IPS-18a (cell line): ENCODE measurements around the gene NAA10.
"Not testable (repeated sequence)": the region's sequence is repeated elsewhere in the genome, so short reads cannot be mapped to it uniquely, and the experiment has no call there.

ENCODE experiments used
- H3K27ac ChIP-seq: one replicate; pipeline ENCODE4 v1.5.1; 2013; ENCODE audit warnings: low read length
- H3K27me3 ChIP-seq: one replicate; pipeline ENCODE4 v1.6.1; 2013; ENCODE audit warnings: mild to moderate bottlenecking, low read length; ENCODE audit not compliant: control insufficient read depth, insufficient read depth
- H3K36me3 ChIP-seq: one replicate; pipeline ENCODE4 v1.6.1; 2013; ENCODE audit warnings: low read depth, low read length; ENCODE audit not compliant: control insufficient read depth
- H3K4me1 ChIP-seq: one replicate; pipeline ENCODE4 v1.6.1; 2013; ENCODE audit warnings: low read depth, low read length; ENCODE audit not compliant: control insufficient read depth
- H3K4me3 ChIP-seq: one replicate; pipeline ENCODE4 v1.5.1; 2013; ENCODE audit warnings: low read length
- H3K9ac ChIP-seq: one replicate; pipeline ENCODE4 v1.6.1; 2013; ENCODE audit warnings: mild to moderate bottlenecking, low read length, moderate library complexity
- H3K9me3 ChIP-seq: one replicate; pipeline ENCODE4 v1.6.1; 2013; ENCODE audit warnings: low read depth, low read length; ENCODE audit not compliant: control insufficient read depth

NAA10 gene

DNA sequence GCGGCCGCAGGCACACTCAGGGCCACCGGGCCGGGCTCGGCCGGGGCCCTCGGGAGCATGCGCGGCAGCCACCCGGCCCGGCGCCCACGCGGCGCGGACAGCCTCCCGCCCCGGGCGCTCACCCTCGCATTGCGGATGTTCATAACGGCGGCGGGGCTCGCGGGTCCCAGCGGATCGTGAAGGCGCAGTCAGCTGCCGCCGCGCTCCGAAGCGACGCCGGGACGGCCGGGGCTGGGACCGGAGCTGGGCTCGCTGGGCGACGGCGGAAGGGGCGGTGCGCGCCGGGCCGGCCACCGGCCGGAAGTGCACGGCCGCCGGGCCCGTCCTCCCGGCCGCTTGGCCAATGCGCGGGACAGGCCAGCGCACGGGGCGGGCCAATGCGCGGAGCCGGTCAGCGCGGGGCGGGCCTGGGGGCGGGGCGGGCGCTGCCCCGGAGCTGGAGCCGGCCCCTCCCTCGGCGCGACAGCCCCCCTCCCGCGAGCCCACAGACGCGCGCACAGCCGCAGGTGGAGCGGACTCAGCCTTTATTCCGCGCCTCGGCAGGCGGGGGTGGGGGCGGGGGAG is at the start of gene NAA10:
Gene NAA10 (minus strand): TSS at position 276 of the 564 bp plus-strand sequence. CDS start 133 bp downstream, at position 143.
- H3K4me1 ChIP-seq, result no peaks in the 10 kb centered on the region

DNA sequence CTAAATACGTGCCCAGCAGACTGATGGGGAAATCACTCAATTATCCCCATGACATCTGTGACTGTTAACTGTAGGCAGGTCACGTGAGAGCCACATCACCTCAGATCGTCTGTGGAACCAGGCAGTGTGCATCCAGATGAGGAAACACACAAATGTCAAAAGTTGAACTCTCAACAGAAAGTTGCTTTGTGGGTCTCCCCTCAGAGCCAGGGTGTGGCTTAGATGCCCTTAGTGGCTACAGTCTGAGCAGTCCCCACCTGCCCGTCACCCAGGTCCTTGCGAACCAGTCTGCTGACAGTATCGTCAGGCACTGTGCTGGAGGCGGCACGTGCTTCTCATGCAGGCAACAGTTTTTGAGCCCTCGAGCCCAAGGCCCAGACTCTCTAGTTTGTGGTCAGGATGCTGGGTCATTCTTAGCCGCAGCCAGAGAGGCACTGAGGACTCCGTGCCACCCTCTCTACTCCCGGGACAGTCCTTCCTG is 48.5 kb upstream of the NAA10 start:
- Histone ChIP-seq H3K4me3 (no peak overlapping the region), H3K36me3 (no peaks in the 10 kb centered on the region), H3K27me3 (no peaks in the 10 kb centered on the region), H3K4me1 (no peaks in the 10 kb centered on the region), H3K9me3 (peaks cover 5% of the 10 kb centered on the region), H3K9ac (no peak overlapping the region), H3K27ac (no peak overlapping the region)

More for the DNA sequence above, at the start of gene NAA10:
- H3K27me3 ChIP-seq, result no peaks in the 10 kb centered on the region
- no peak within 1 kb of the TSS for H3K27ac ChIP-seq
- peak within 1 kb of the TSS; percentile 50 for H3K9ac ChIP-seq
- H3K4me3 ChIP-seq, result peak within 1 kb of the TSS; percentile 68
- peaks cover 12% of the 10 kb centered on the region for H3K36me3 ChIP-seq
- peaks cover 2% of the 10 kb centered on the region for H3K9me3 ChIP-seq

DNA sequence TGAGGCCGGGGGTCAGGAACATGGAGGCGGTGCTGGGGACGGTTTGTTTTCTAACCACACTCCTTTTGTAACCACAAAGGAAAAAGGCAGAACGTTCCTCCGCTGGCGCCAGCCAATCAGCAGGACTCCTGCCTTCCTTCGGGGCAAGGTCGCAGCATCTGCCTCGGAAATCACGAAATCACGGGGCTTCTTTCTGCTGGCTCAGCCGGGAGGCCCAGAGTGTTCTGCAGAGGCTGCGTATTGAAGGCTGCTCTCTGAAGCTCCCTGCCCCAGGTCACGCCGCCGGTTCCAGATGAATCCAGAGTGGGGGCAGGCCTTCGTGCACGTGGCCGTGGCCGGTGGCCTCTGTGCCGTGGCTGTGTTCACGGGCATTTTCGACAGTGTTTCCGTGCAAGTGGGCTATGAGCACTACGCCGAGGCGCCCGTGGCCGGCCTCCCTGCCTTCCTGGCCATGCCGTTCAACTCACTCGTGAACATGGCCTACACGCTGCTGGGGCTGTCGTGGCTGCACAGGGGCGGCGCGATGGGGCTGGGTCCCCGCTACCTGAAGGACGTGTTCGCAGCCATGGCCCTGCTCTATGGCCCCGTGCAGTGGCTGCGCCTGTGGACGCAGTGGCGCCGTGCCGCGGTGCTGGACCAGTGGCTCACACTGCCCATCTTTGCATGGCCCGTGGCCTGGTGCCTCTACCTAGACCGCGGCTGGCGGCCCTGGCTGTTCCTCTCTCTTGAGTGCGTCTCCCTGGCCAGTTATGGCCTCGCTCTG is 47.1 kb upstream of the NAA10 start:
- Histone ChIP-seq H3K4me3 (no peak overlapping the region), H3K4me1 (no peaks in the 10 kb centered on the region), H3K9ac (no peak overlapping the region), H3K27ac (no peak overlapping the region), H3K27me3 (no peaks in the 10 kb centered on the region), H3K9me3 (peaks cover 5% of the 10 kb centered on the region), H3K36me3 (no peaks in the 10 kb centered on the region)

DNA sequence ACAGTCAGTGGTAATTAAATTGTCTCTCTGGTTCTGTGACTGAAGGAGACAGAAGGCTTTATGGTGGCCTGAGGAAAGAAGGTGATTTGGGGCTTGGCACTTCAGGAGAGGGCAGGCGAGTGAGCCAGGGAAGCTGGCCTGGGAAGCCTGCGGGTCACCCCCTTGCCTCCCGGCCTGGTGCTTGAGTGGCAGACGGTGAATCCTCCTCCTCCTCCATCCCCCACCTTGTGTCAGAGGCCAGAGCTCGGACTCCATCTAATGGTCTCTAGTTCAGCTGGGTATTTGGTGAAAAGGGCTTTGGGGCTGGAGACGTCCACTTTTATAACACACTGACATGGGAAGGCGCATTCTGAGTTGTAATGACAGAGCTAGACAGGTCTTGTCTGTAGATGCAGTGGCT is 46.4 kb upstream of the NAA10 start:
- Histone ChIP-seq H3K4me1 (no peaks in the 10 kb centered on the region), H3K36me3 (no peaks in the 10 kb centered on the region), H3K27ac (no peak overlapping the region), H3K4me3 (no peak overlapping the region), H3K9ac (no peak overlapping the region), H3K27me3 (no peaks in the 10 kb centered on the region), H3K9me3 (peaks cover 5% of the 10 kb centered on the region)

DNA sequence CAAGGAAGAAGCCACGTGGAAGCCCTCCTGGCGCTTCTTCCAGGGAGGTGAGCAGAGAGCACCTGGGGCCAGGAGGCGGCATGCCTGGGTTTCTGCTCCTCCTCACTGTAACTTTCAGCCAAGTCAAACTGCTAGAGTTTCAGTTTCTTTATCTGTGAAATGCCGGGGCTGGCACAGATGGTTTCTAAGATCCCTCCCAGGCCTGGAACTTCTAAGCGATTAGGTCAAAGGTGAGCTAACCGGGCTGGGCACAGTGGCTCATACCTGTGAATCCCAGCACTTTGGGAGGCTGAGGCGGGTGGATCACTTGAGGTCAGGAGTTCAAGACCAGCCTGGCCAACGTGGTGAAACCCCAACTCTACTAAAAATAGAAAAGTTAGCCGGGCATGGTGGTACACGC is 45.6 kb upstream of the NAA10 start:
- H3K27ac ChIP-seq, result not testable (repeated sequence)

DNA sequence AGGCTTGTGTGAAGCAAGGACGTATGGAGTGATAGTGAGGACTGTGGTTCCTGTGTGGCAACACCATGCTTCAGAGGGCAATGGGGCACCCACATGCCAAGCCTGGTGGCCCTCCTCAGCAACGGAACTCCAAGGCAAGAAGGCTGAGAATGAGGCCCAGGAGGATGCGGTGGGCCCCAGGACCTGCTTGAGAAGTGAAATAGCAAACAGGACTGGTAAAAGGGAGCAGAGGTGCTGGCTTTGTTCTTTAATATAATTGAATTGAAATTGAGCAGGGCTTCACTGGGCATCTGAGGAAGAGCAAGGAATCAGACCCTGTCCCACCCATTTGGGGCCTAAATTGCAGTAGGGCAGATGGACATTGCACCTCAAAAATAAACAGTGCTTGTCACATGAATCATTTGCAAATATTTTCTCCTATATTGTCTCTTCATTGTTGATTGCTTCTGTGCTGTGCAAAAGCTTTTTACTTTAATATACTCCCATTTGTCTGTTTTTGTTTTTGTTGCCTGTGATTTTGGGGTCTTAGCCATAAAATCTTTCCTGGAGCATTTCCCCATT is 40.0 kb upstream of the NAA10 start:
- H3K9me3 ChIP-seq, result no peaks in the 10 kb centered on the region
- no peaks in the 10 kb centered on the region for H3K27me3 ChIP-seq
- H3K4me3 ChIP-seq, result no peak overlapping the region
- no peak overlapping the region for H3K27ac ChIP-seq
- H3K4me1 ChIP-seq, result no peaks in the 10 kb centered on the region
- H3K36me3 ChIP-seq, result no peaks in the 10 kb centered on the region
- H3K9ac ChIP-seq, result no peak overlapping the region

More for the DNA sequence above, 45.6 kb upstream of the NAA10 start:
- H3K4me3 ChIP-seq, H3K27me3 ChIP-seq, H3K9me3 ChIP-seq, H3K4me1 ChIP-seq, H3K9ac ChIP-seq, H3K36me3 ChIP-seq: not testable (repeated sequence)

DNA sequence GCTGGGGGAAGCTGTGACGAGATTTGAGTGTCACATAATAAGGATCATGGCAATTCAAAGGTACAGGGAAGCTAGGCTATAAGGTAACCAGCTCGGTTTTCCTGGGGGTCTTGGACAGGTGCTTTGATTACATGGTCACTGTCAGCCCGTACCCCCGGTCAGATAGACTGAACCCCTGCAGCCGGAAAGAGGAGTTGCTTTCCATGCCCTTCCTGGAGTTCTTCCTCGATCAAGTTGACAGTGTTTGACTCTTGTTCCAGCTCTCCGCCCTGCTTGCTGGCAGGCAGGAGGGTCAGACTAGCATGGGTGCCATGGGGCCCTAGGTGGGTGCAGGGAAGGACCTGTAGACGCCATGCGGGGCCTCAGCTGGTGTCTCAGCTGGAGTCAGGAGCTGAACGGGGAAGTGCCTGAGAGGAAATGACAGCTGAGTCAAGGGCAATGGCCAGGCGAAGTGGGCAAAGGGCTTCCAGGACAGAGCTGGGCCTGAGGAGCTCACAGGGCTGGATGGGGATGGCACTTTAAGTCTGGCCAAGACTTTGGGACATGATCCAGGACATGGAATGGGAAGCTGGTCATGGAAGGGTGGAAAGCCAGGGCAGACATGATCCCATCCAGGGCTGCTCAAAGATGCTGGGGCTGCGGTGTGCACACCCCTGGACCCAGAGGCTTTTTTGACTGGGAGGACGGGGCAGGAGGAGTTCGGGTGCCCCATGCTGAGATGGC is 39.3 kb upstream of the NAA10 start:
- H3K27ac ChIP-seq, result no peak overlapping the region

DNA sequence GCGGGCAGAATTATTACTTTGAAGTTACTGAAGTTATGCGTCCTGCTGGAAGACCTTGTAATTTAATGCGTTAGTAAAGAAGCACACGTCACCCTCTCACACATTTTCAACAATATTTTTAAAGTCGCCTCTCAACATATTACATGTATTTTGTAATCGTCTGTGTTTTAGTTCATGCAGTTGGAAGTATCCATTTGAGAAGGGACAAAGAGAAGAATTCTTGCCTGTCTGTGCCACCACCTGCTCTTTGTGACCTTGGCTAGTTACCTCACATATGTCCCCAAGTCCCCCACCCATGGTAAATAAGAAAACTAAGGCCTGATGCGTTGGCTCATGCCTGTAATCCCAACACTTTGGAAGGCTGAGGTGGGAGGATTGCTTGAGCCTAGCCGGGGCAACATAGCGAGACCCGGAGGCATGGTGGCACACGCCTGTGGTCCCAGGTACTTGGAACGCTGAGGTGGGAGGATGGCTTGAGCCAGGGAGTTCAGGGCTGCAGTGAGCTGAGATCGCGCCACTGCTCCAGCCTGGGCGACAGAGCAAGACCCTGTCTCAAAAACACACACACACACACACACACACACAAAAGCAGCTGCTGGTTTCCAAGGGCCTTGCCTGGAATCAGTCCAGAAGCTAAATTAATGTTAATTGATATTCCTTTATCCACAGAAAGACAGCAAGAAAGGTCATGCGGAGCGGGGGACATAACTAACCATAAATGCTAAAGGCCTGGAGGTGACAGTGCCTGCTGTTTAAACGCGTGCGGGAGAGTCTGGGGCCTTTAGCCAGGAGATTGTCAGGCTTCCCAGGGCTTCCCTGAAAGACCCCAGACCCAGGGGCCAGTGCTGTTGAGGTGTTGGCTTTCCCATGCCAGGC is 38.5 kb upstream of the NAA10 start:
- H3K9me3 ChIP-seq, result no peaks in the 10 kb centered on the region
- H3K27me3 ChIP-seq, result no peaks in the 10 kb centered on the region
- peak overlapping the region; percentile 59 for H3K27ac ChIP-seq
- no peaks in the 10 kb centered on the region for H3K4me1 ChIP-seq
- peak overlapping the region; percentile 78 for H3K9ac ChIP-seq
- no peaks in the 10 kb centered on the region for H3K36me3 ChIP-seq
- peak overlapping the region; percentile 77 for H3K4me3 ChIP-seq

More for the DNA sequence above, 39.3 kb upstream of the NAA10 start:
- no peak overlapping the region for H3K4me3 ChIP-seq
- no peaks in the 10 kb centered on the region for H3K4me1 ChIP-seq
- H3K27me3 ChIP-seq, result no peaks in the 10 kb centered on the region
- H3K9me3 ChIP-seq, result no peaks in the 10 kb centered on the region
- no peaks in the 10 kb centered on the region for H3K36me3 ChIP-seq
- no peak overlapping the region for H3K9ac ChIP-seq

DNA sequence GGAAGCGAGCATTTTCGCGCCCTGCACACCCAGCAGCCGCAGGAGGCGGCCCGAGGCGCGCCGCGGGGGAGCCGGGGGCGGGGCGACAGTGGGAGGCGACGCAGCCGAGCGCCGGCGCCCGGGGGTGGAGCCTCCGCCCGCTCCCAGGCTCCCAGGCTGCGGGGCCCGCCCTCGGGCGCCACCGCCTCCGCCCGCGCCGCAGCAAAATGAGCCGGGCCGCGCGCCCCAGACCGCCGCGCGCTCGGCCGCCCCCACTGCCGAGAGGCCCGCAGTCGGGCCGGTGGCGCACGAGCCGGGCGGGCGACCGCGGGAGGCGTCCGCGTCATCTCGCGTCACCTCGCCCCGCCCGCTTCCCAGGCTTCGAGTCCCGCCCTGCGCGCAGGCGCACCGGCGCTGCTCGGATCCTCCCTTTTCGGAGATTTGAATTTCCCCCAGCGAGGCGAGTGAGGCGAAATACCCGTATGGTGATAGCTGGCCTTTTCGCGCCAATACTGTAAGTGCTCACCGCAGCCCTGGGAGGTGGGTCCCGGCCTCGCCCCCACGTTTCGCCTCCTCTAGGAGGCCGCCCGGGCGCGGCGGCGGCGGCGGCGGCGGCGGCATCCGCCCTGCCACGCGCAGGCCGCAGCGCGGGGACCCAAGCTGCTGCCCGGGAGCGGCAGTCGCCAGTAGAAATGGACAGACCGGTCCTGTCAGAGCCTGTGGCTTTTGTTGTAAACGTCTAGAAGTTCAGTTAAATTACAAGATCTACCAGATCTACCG is 37.7 kb upstream of the NAA10 start, which contains the start of gene TMEM187:
Gene TMEM187 (plus strand): TSS at position 387 of the 759 bp plus-strand sequence. CDS start 9,309 bp downstream, outside the sequence.
- peaks cover 3% of the 10 kb centered on the region for H3K4me1 ChIP-seq
- H3K36me3 ChIP-seq, result no peaks in the 10 kb centered on the region
- peak within 1 kb of the TSS; percentile 87 for H3K4me3 ChIP-seq
- H3K9ac ChIP-seq, result peak within 1 kb of the TSS; percentile 100
- peak within 1 kb of the TSS; percentile 99 for H3K27ac ChIP-seq
- H3K9me3 ChIP-seq, result peaks cover 4% of the 10 kb centered on the region
- H3K27me3 ChIP-seq, result no peaks in the 10 kb centered on the region
